Stomach (tissue), 9 donors: ENCODE measurements around the gene TRMU. TPM values are rescaled to one million over a fixed set of nuclear protein-coding genes. Genes with fewer than 3 reads are reported as not detected.

ENCODE experiments used
- DNase-seq, 2 donors: peaks; one replicate each; pipeline versions ENCODE4 v3.0.0 to v3.0.0-alpha.2; 2013 to 2019
- H3K27ac ChIP-seq, 5 donors: fragments of 200-600 bp in 4 of 5; sonication (generic) in 4 of 5; one replicate each; pipeline ENCODE4 v1.5.1; 2013 to 2019; ENCODE audit warnings: mild to moderate bottlenecking in 1 of 5, moderate library complexity in 1 of 5
- H3K27me3 ChIP-seq, 3 donors: fragments of 200-600 bp; sonication (generic); one replicate each; pipeline ENCODE4 v1.5.1; 2017 to 2019; ENCODE audit warnings: mixed run types in 1 of 3
- H3K36me3 ChIP-seq, 4 donors: fragments of 200-600 bp; sonication (generic); 1 replicate in 3 of 4; 2 replicates in 1 of 4; pipeline ENCODE4 v1.5.1; 2016 to 2019
- H3K4me1 ChIP-seq, 4 donors: fragments of 200-600 bp; sonication (generic); one replicate each; pipeline ENCODE4 v1.5.1; 2016 to 2019
- H3K4me3 ChIP-seq, 4 donors: fragments of 200-600 bp; sonication (generic) in 3 of 4; one replicate each; pipeline ENCODE4 v1.5.1; 2016 to 2019; ENCODE audit warnings: mild to moderate bottlenecking in 1 of 4
- H3K9me3 ChIP-seq, 4 donors: fragments of 200-600 bp; sonication (generic); one replicate each; pipeline ENCODE4 v1.5.1; 2016 to 2019
- EP300 ChIP-seq: sonication (generic); formaldehyde crosslinking; IDR thresholded peaks from one replicate; pipeline ENCODE4 v1.6.1; 2017; ENCODE audit warnings: antibody characterized with exemption
- POLR2A ChIP-seq, 4 donors: fragments of 450-650 bp; IDR thresholded peaks; one replicate each; pipeline ENCODE4 v1.6.1; 2016; ENCODE audit warnings: antibody characterized with exemption in 4 of 4, control low read depth in 2 of 4, mild to moderate bottlenecking in 1 of 4, moderate library complexity in 1 of 4
- POLR2AphosphoS5 ChIP-seq, 3 donors: sonication (generic); formaldehyde crosslinking; IDR thresholded peaks; one replicate each; pipeline ENCODE4 v1.6.1; 2016; ENCODE audit warnings: antibody characterized with exemption in 3 of 3
- WGBS, 5 donors: extraction: QIAGEN DNeasy Blood & Tissue Kit in 3 of 5; methylation state at CpG; one replicate each; pipeline versions ENCODE4 v1.1.5 to v1.1.7; 2013 to 2018; 5-methylcytosine and 5-hydroxymethylcytosine counted together
- intact Hi-C: fragments of 100-400 bp; cut with DNase I; formaldehyde crosslinking; loops from one replicate; pipeline ENCODE4 v1.15.1; 2023; ENCODE audit warnings: low total_unique reads
- polyA plus RNA-seq, 3 donors: library from polyadenylated mRNA; stranded (reverse); fragments of 200-250 nt; gene quantifications; one replicate each; pipeline ENCODE4 v1.2.3, GENCODE V29; 2013
- total RNA-seq, 5 donors: library from RNA; depleted of rRNA; stranded (reverse); fragments of >200 nt; gene quantifications; one replicate each; pipeline versions ENCODE4 v1.1.0 to v1.2.3, GENCODE V29; 2014 to 2016
- TF ChIP-seq, protein P1 (sequence below), 7 experiments: fragments of 450-650 bp in 4 of 7; fragments of 200-600 bp in 3 of 7; sonication (generic) in 3 of 7; IDR thresholded peaks; one replicate each; pipeline ENCODE4 v1.5.1; 2016 to 2019; ENCODE audit warnings: antibody characterized with exemption in 7 of 7, control low read depth in 2 of 7, mild to moderate bottlenecking in 1 of 7
- donor health status: healthy with polysubstance abuse.
- donor health status: Bipolar disorder and iron deficiency.
- donor health status: healthy.

TRMU gene
- total and polyA plus RNA-seq, 8 donors, result 23.8 to 114 (median 57.4) TPM

DNA sequence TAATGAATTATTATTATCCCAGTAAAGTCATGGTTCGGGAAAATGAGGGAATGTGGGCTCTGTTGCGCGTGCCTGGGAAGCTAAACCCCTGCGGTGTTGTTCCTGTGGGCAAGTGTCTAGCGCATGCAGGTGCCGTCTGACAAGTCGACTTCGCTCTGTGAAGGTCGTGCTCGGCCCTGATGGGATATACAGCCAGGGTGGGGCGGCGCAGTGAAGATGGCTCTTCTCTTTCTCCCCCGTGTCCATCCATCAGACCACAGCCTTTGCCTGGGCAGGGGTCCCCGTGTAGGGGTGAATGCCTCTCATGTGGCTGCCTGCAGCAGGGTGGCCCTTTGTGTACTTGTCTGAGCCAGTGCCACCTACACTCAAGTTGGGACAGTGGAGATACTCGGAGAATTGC, 12.8 kb upstream of the TRMU start:
- no peaks in the 10 kb centered on the region for H3K27me3 ChIP-seq
- TF ChIP-seq, protein P1, sequence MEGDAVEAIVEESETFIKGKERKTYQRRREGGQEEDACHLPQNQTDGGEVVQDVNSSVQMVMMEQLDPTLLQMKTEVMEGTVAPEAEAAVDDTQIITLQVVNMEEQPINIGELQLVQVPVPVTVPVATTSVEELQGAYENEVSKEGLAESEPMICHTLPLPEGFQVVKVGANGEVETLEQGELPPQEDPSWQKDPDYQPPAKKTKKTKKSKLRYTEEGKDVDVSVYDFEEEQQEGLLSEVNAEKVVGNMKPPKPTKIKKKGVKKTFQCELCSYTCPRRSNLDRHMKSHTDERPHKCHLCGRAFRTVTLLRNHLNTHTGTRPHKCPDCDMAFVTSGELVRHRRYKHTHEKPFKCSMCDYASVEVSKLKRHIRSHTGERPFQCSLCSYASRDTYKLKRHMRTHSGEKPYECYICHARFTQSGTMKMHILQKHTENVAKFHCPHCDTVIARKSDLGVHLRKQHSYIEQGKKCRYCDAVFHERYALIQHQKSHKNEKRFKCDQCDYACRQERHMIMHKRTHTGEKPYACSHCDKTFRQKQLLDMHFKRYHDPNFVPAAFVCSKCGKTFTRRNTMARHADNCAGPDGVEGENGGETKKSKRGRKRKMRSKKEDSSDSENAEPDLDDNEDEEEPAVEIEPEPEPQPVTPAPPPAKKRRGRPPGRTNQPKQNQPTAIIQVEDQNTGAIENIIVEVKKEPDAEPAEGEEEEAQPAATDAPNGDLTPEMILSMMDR (IDR thresholded peaks at IDR 0.05), result no peak
- no peak for TF ChIP-seq POLR2A (IDR thresholded peaks at IDR 0.05)
- no peak for TF ChIP-seq POLR2AphosphoS5 (IDR thresholded peaks at IDR 0.05)
- TF ChIP-seq EP300, result no peak
- H3K27ac ChIP-seq, result no peak overlapping the region
- no peaks in the 10 kb centered on the region for H3K9me3 ChIP-seq
- intact Hi-C loops, result no loop called here
- H3K36me3 ChIP-seq, result peaks cover 0 to 66% (median 0%) of the 10 kb centered on the region in 4 donors
- no peak for DNase-seq
- no peak overlapping the region for H3K4me3 ChIP-seq
- 89 to 97% (median 96%) methylated on average over 13 to 15 of the region's 15 CpGs for WGBS, 5 donors
- H3K4me1 ChIP-seq, result no peaks in the 10 kb centered on the region

DNA sequence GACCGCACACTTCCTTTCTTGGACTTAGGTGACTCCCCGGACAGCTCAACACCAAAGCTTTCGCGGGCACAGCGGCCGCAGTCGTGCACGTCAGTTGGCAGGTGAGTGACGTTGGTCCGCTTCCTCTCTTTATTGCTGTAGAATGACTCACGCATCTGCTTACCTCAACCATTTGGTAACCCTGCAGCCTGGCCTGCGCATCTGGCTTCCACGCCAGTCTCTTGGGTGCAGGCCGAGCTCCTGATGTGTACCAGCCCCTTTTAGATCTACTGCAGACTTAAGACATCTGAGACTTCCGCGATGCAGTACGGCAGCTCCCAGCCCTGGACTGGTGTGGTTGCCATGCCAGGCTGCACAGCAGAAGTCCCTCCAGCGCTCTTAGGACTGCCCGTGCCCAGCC, 12.4 kb upstream of the TRMU start:
- peaks cover 0 to 63% (median 0%) of the 10 kb centered on the region in 4 donors for H3K36me3 ChIP-seq
- no peaks in the 10 kb centered on the region for H3K4me1 ChIP-seq
- 93 to 97% (median 96%) methylated on average over 19 of the region's 19 CpGs for WGBS, 5 donors
- H3K9me3 ChIP-seq, result no peaks in the 10 kb centered on the region
- intact Hi-C loops, result no loop called here
- no peak overlapping the region for H3K4me3 ChIP-seq
- DNase-seq, result no peak
- no peak overlapping the region for H3K27ac ChIP-seq
- TF ChIP-seq POLR2AphosphoS5 (IDR thresholded peaks at IDR 0.05), result no peak
- TF ChIP-seq, protein P1 (IDR thresholded peaks at IDR 0.05), result no peak
- no peak for TF ChIP-seq POLR2A (IDR thresholded peaks at IDR 0.05)
- TF ChIP-seq EP300, result no peak
- H3K27me3 ChIP-seq, result no peaks in the 10 kb centered on the region

DNA sequence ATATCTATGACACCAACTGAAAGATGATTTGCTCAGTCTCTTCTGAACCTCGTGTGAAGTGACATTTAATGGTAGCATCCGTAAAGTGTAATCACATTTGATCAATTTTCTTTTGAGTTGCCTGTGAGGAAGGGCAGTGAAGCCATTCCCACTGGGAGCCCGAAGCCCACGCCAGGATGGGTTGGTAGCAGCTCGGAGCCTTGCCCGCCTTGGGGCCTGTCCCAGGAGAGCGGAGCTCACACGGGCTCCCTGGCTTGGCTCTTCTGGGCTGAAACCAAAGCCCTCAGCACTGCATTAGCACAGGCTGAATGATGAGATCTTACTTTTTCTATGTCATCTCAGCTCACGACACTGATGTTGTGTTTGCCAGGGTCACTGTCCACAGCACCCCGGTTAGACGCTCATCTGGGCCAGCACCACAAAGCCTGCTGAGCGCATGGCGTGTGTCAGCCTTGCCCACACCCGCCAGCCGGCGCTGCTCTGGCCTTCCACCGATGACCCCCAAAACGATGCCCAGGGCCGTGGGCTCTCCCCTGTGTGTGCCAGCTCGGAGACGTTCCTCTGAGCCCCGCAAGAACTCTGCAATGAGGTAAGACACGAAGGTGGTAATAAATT, 9.3 kb upstream of the TRMU start:
- no peaks in the 10 kb centered on the region for H3K9me3 ChIP-seq
- H3K4me3 ChIP-seq, result no peak overlapping the region
- H3K27me3 ChIP-seq, result no peaks in the 10 kb centered on the region
- intact Hi-C loops, result no loop called here
- H3K27ac ChIP-seq, result no peak overlapping the region
- 93 to 97% (median 94%) methylated on average over 22 to 23 of the region's 23 CpGs for WGBS, 5 donors
- no peaks in the 10 kb centered on the region for H3K4me1 ChIP-seq
- H3K36me3 ChIP-seq, result peaks cover 0 to 68% (median 0%) of the 10 kb centered on the region in 4 donors
- no peak for DNase-seq
- TF ChIP-seq POLR2A (IDR thresholded peaks at IDR 0.05) (no peak), POLR2AphosphoS5 (IDR thresholded peaks at IDR 0.05) (no peak), EP300 (no peak)
- TF ChIP-seq, protein P1 (IDR thresholded peaks at IDR 0.05), result no peak

DNA sequence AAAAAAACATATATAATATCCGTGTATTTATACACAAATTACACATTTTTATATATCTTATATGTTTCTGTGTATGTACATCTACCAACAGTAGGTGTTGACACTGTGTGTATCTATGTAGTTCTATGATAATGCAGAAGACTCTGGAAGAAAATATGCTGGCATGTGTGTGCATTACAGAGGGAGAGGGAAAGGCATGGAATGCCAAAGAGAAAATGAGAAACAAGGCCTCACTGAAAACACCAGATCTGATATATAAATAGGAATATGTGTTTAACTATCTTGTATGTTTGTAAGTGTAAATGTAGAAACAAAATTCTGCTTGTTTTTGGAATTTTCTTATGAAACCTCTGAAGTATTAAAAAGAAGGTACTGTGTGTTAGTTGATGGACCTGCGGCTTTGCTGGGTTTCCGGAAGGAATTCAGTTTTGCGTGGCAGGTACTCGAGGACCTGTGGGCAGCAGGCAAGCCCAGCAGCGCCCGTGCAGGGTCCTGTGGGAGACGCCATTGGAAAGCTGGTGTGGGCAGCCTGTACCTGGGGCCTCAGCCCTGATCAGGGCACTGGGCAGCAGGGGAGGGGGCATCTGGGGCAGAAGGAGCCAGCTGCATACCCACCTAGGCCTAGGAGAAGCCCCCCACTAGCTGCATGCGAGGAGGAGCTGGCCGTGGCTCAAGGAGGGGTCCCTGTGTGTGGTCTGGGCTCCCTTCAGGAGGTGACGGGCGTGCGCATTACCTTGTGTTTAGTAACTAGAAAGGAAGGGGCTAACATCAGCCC, 7.6 kb upstream of the TRMU start:
- H3K27ac ChIP-seq, result no peak overlapping the region
- H3K36me3 ChIP-seq, result peaks cover 0 to 64% (median 0%) of the 10 kb centered on the region in 4 donors
- no peak overlapping the region for H3K4me3 ChIP-seq
- intact Hi-C loops, result no loop called here
- 94 to 99% (median 97%) methylated on average over 10 to 13 of the region's 13 CpGs for WGBS, 5 donors
- no peaks in the 10 kb centered on the region for H3K9me3 ChIP-seq
- no peak for DNase-seq
- no peaks in the 10 kb centered on the region for H3K4me1 ChIP-seq
- H3K27me3 ChIP-seq, result no peaks in the 10 kb centered on the region
- TF ChIP-seq, protein P1 (IDR thresholded peaks at IDR 0.05), result no peak
- TF ChIP-seq POLR2A (IDR thresholded peaks at IDR 0.05), result no peak
- TF ChIP-seq EP300, result no peak
- no peak for TF ChIP-seq POLR2AphosphoS5 (IDR thresholded peaks at IDR 0.05)
